Measurements from ENCODE around the gene SPNS2. TPM values are rescaled to one million over a fixed set of nuclear protein-coding genes. Genes with fewer than 3 reads are reported as not detected.

The SPNS2 gene
- total RNA-seq, 4 donors from 2014 or later: 10.0 to 19.9 (median 18.8) TPM

- Histone ChIP-seq H3K27ac (replicated peaks in 1 of 4) (no peak overlapping the region), H3K27me3 (no peaks in the 10 kb centered on the region), H3K4me3 (no peak overlapping the region), H3K36me3 (peaks cover 68 to 100% (median 100%) of the 10 kb centered on the region in 4 donors), H3K4me1 (peaks cover 2 to 5% (median 4%) of the 10 kb centered on the region in 4 donors), H3K9me3 (no peaks in the 10 kb centered on the region)
- TF ChIP-seq CTCF (IDR thresholded peaks at IDR 0.05): no peak
- no peak for TF ChIP-seq POLR2AphosphoS5 (IDR thresholded peaks at IDR 0.05)
- TF ChIP-seq POLR2A (IDR thresholded peaks at IDR 0.05; ENCODE audit: low read depth): no peak
- TF ChIP-seq EP300 (IDR thresholded peaks at IDR 0.05): no peak
- intact Hi-C loops (cut with DNase I): no loop called here
- 89% methylated on average over 17 of the region's 24 CpGs for WGBS
- no peak for DNase-seq (ENCODE audit: extremely low spot score)
These were observed 50.2 kb downstream of the SPNS2 start for GRCh38 chr17:4548721-4549531.

- no peak for DNase-seq (ENCODE audit: extremely low spot score)
- 94% methylated on average over 24 of the region's 25 CpGs for WGBS
- Histone ChIP-seq H3K27ac (replicated peaks in 1 of 4) (no peak overlapping the region), H3K4me3 (no peak overlapping the region), H3K9me3 (no peaks in the 10 kb centered on the region), H3K36me3 (peaks cover 58 to 93% (median 90%) of the 10 kb centered on the region in 4 donors), H3K4me1 (peaks cover 12 to 15% (median 15%) of the 10 kb centered on the region in 4 donors), H3K27me3 (no peaks in the 10 kb centered on the region)
- intact Hi-C loops (cut with DNase I): loop anchor here (10.0 kb wide), 1 partner anchor 125 kb away; no protein-coding TSS in a partner anchor
- no peak for TF ChIP-seq POLR2A (IDR thresholded peaks at IDR 0.05; ENCODE audit: low read depth)
- no peak for TF ChIP-seq CTCF (IDR thresholded peaks at IDR 0.05)
- TF ChIP-seq EP300 (IDR thresholded peaks at IDR 0.05): no peak
- TF ChIP-seq POLR2AphosphoS5 (IDR thresholded peaks at IDR 0.05): no peak
These were observed 51.3 kb downstream of the SPNS2 start for GRCh38 chr17:4549781-4550533.

- intact Hi-C loops (cut with DNase I): loop anchor here (10.0 kb wide), 1 partner anchor 126 kb away; no protein-coding TSS in a partner anchor
- peaks cover 55 to 86% (median 83%) of the 10 kb centered on the region in 4 donors for H3K36me3 ChIP-seq
- no peak for DNase-seq (ENCODE audit: extremely low spot score)
- no peaks in the 10 kb centered on the region for H3K9me3 ChIP-seq
- H3K4me3 ChIP-seq: no peak overlapping the region
- WGBS: 91% methylated on average over 15 of the region's 16 CpGs
- no peak overlapping the region for H3K27ac ChIP-seq (replicated peaks in 1 of 4)
- H3K27me3 ChIP-seq: no peaks in the 10 kb centered on the region
- peaks cover 13 to 16% (median 16%) of the 10 kb centered on the region in 4 donors for H3K4me1 ChIP-seq
- no peak for TF ChIP-seq POLR2AphosphoS5 (IDR thresholded peaks at IDR 0.05)
- no peak for TF ChIP-seq EP300 (IDR thresholded peaks at IDR 0.05)
These were observed 51.9 kb downstream of the SPNS2 start for GRCh38 chr17:4550534-4551039.

GRCh38 chr17:4551141-4551540 lies 52.5 kb downstream of the SPNS2 start:
- intact Hi-C loops (cut with DNase I): loop anchor here (10.0 kb wide), 1 partner anchor 126 kb away; no protein-coding TSS in a partner anchor
- no peak for DNase-seq (ENCODE audit: extremely low spot score)
- Histone ChIP-seq H3K9me3 (no peaks in the 10 kb centered on the region), H3K36me3 (peaks cover 55 to 81% (median 78%) of the 10 kb centered on the region in 4 donors), H3K4me3 (no peak overlapping the region), H3K27me3 (no peaks in the 10 kb centered on the region), H3K27ac (replicated peaks in 1 of 4) (no peak overlapping the region), H3K4me1 (peaks cover 18 to 21% (median 21%) of the 10 kb centered on the region in 4 donors)
- TF ChIP-seq EP300 (IDR thresholded peaks at IDR 0.05): no peak
- 86% methylated on average over 6 of the region's 8 CpGs for WGBS

- no peak for DNase-seq (ENCODE audit: extremely low spot score)
- Histone ChIP-seq H3K4me1 (peaks cover 20 to 24% (median 23%) of the 10 kb centered on the region in 4 donors), H3K27me3 (no peaks in the 10 kb centered on the region), H3K36me3 (peaks cover 50 to 73% (median 70%) of the 10 kb centered on the region in 4 donors), H3K9me3 (no peaks in the 10 kb centered on the region), H3K4me3 (no peak overlapping the region), H3K27ac (replicated peaks in 1 of 4) (no peak overlapping the region)
- TF ChIP-seq POLR2AphosphoS5 (IDR thresholded peaks at IDR 0.05) (no peak), POLR2A (IDR thresholded peaks at IDR 0.05; ENCODE audit: low read depth) (no peak), EP300 (IDR thresholded peaks at IDR 0.05) (no peak), CTCF (IDR thresholded peaks at IDR 0.05) (no peak)
- 88% methylated on average over 5 of the region's 27 CpGs for WGBS
- intact Hi-C loops (cut with DNase I): loop anchor here (10.0 kb wide), 1 partner anchor 127 kb away; no protein-coding TSS in a partner anchor
These were observed 53.3 kb downstream of the SPNS2 start for GRCh38 chr17:4551796-4552525.
